Measurements from ENCODE around the gene SCARB1.

DNA sequence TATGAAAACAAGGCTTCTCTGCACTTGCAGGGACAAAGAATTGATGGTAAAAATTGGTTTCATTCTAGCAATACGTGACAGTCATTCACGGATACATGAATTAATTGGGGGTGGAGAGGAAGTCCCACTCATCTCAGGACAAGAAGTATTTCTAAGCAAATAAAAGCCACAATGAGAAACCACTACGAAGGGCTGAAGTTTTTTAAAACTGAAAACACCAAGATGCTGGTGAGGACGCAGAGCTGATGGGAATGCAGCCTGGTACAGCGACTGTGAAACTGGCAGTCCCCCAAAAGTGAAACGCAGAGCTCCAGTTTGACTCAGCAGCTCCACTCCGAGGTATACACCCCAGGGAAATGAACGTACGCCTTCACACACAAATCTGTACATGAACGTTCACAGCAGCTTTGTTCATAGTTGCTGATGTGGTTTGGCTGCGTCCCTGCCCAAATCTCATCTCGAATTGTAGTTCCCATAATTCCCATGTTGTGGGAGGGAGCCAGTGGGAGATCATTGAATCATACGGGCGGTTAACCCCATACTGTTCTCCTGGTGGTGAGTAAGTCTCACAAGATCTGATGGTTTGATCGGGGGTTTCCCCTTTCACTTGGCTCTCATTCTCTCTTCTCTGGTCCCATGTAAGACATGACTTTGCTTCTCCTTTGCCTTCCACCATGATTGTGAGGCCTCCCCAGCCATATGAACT lies 89.0 kb downstream of the SCARB1 start:
- TF ChIP-seq EZH2 (IDR thresholded peaks at IDR 0.05; ENCODE audit: insufficient read depth, poor library complexity, severe bottlenecking) (no peak), EZH2phosphoT487 (IDR thresholded peaks at IDR 0.05; ENCODE audit: insufficient read depth, low read depth) (no peak)
